ENCODE results near the gene ACBD6.
A peak's percentile ranks its signal among the peaks of the same experiment; 100 is the strongest.

ACBD6 gene

GRCh38 chr1:180295999-180296398 lies 206.4 kb downstream of the ACBD6 start:
- Mint-ChIP-seq H3K27ac (no peak overlapping the region), H3K36me3 (peaks cover 45% of the 10 kb centered on the region), H3K4me1 (no peaks in the 10 kb centered on the region), H3K27me3 (no peaks in the 10 kb centered on the region), H3K9me3 (peaks cover 3% of the 10 kb centered on the region), H3K4me3 (no peak overlapping the region)
- no peak for ATAC-seq

- H3K4me3 Mint-ChIP-seq = no peak overlapping the region
- no peak overlapping the region for H3K27ac Mint-ChIP-seq
Measured at GRCh38 chr1:180294711-180295110, 207.7 kb downstream of the ACBD6 start.

GRCh38 chr1:180291004-180291403 lies 211.4 kb downstream of the ACBD6 start:
- Mint-ChIP-seq H3K9me3 (peaks cover 3% of the 10 kb centered on the region), H3K27me3 (no peaks in the 10 kb centered on the region), H3K4me1 (no peaks in the 10 kb centered on the region), H3K36me3 (peaks cover 44% of the 10 kb centered on the region), H3K4me3 (no peak overlapping the region), H3K27ac (no peak overlapping the region)
- ATAC-seq = no peak

More at GRCh38 chr1:180294711-180295110, 207.7 kb downstream of the ACBD6 start:
- no peaks in the 10 kb centered on the region for H3K4me1 Mint-ChIP-seq
- no peak for ATAC-seq
- H3K36me3 Mint-ChIP-seq = peaks cover 45% of the 10 kb centered on the region
- H3K27me3 Mint-ChIP-seq = no peaks in the 10 kb centered on the region
- H3K9me3 Mint-ChIP-seq = peaks cover 3% of the 10 kb centered on the region

- Mint-ChIP-seq H3K4me1 (no peaks in the 10 kb centered on the region), H3K27me3 (no peaks in the 10 kb centered on the region), H3K9me3 (peaks cover 3% of the 10 kb centered on the region), H3K27ac (no peak overlapping the region), H3K36me3 (peaks cover 42% of the 10 kb centered on the region), H3K4me3 (no peak overlapping the region)
- ATAC-seq = no peak
Measured at GRCh38 chr1:180290265-180291001, 211.9 kb downstream of the ACBD6 start.

GRCh38 chr1:180288940-180289339 lies 213.4 kb downstream of the ACBD6 start:
- Mint-ChIP-seq H3K27me3 (no peaks in the 10 kb centered on the region), H3K36me3 (peaks cover 44% of the 10 kb centered on the region), H3K9me3 (peaks cover 3% of the 10 kb centered on the region), H3K4me1 (no peaks in the 10 kb centered on the region), H3K27ac (no peak overlapping the region), H3K4me3 (no peak overlapping the region)
- ATAC-seq = no peak

GRCh38 chr1:180287988-180288705 lies 214.2 kb downstream of the ACBD6 start:
- ATAC-seq = no peak
- H3K27ac Mint-ChIP-seq = no peak overlapping the region
- H3K4me1 Mint-ChIP-seq = no peaks in the 10 kb centered on the region
- H3K4me3 Mint-ChIP-seq = no peak overlapping the region
- no peaks in the 10 kb centered on the region for H3K27me3 Mint-ChIP-seq
- peaks cover 46% of the 10 kb centered on the region for H3K36me3 Mint-ChIP-seq
- H3K9me3 Mint-ChIP-seq = peaks cover 3% of the 10 kb centered on the region

GRCh38 chr1:180286417-180286816 lies 216.0 kb downstream of the ACBD6 start:
- no peak for ATAC-seq
- Mint-ChIP-seq H3K4me3 (no peak overlapping the region), H3K27ac (no peak overlapping the region), H3K9me3 (no peaks in the 10 kb centered on the region), H3K36me3 (peaks cover 46% of the 10 kb centered on the region), H3K4me1 (no peaks in the 10 kb centered on the region), H3K27me3 (no peaks in the 10 kb centered on the region)

GRCh38 chr1:180283098-180283497 lies 219.3 kb downstream of the ACBD6 start:
- H3K27ac Mint-ChIP-seq = no peak overlapping the region
- no peaks in the 10 kb centered on the region for H3K27me3 Mint-ChIP-seq
- H3K36me3 Mint-ChIP-seq = peaks cover 67% of the 10 kb centered on the region
- H3K4me3 Mint-ChIP-seq = no peak overlapping the region
- ATAC-seq = no peak
- H3K4me1 Mint-ChIP-seq = peaks cover 8% of the 10 kb centered on the region
- no peaks in the 10 kb centered on the region for H3K9me3 Mint-ChIP-seq

GRCh38 chr1:180282401-180283044 lies 219.9 kb downstream of the ACBD6 start:
- H3K27me3 Mint-ChIP-seq = no peaks in the 10 kb centered on the region
- no peaks in the 10 kb centered on the region for H3K9me3 Mint-ChIP-seq
- H3K36me3 Mint-ChIP-seq = peaks cover 67% of the 10 kb centered on the region
- no peak overlapping the region for H3K27ac Mint-ChIP-seq
- peaks cover 8% of the 10 kb centered on the region for H3K4me1 Mint-ChIP-seq
- H3K4me3 Mint-ChIP-seq = no peak overlapping the region
- no peak for ATAC-seq

GRCh38 chr1:180281490-180281889 lies 220.9 kb downstream of the ACBD6 start:
- no peak for ATAC-seq
- Mint-ChIP-seq H3K9me3 (no peaks in the 10 kb centered on the region), H3K4me3 (no peak overlapping the region), H3K4me1 (peaks cover 8% of the 10 kb centered on the region), H3K27me3 (no peaks in the 10 kb centered on the region), H3K36me3 (peaks cover 72% of the 10 kb centered on the region), H3K27ac (no peak overlapping the region)

GRCh38 chr1:180280617-180281016 lies 221.8 kb downstream of the ACBD6 start:
- ATAC-seq = no peak
- no peak overlapping the region for H3K27ac Mint-ChIP-seq
- H3K27me3 Mint-ChIP-seq = no peaks in the 10 kb centered on the region
- H3K4me1 Mint-ChIP-seq = peaks cover 8% of the 10 kb centered on the region
- no peak overlapping the region for H3K4me3 Mint-ChIP-seq
- peaks cover 73% of the 10 kb centered on the region for H3K36me3 Mint-ChIP-seq
- no peaks in the 10 kb centered on the region for H3K9me3 Mint-ChIP-seq

GRCh38 chr1:180279651-180280050 lies 222.7 kb downstream of the ACBD6 start:
- no peaks in the 10 kb centered on the region for H3K9me3 Mint-ChIP-seq
- H3K36me3 Mint-ChIP-seq = peaks cover 73% of the 10 kb centered on the region
- H3K27ac Mint-ChIP-seq = no peak overlapping the region
- H3K4me3 Mint-ChIP-seq = no peak overlapping the region
- no peaks in the 10 kb centered on the region for H3K27me3 Mint-ChIP-seq
- peaks cover 8% of the 10 kb centered on the region for H3K4me1 Mint-ChIP-seq
- no peak for ATAC-seq

GRCh38 chr1:180278596-180279395 lies 223.6 kb downstream of the ACBD6 start:
- H3K27ac Mint-ChIP-seq = no peak overlapping the region
- no peaks in the 10 kb centered on the region for H3K9me3 Mint-ChIP-seq
- peak; percentile 67 for ATAC-seq
- no peaks in the 10 kb centered on the region for H3K27me3 Mint-ChIP-seq
- peaks cover 76% of the 10 kb centered on the region for H3K36me3 Mint-ChIP-seq
- peaks cover 8% of the 10 kb centered on the region for H3K4me1 Mint-ChIP-seq
- no peak overlapping the region for H3K4me3 Mint-ChIP-seq

GRCh38 chr1:180278194-180278515 lies 224.2 kb downstream of the ACBD6 start:
- H3K27ac Mint-ChIP-seq = no peak overlapping the region
- H3K4me3 Mint-ChIP-seq = no peak overlapping the region
- H3K36me3 Mint-ChIP-seq = peaks cover 72% of the 10 kb centered on the region
- no peaks in the 10 kb centered on the region for H3K27me3 Mint-ChIP-seq
- peaks cover 8% of the 10 kb centered on the region for H3K4me1 Mint-ChIP-seq
- no peaks in the 10 kb centered on the region for H3K9me3 Mint-ChIP-seq
- no peak for ATAC-seq
